Measurements from ENCODE around the gene CTDP1.
"Not testable (repeated sequence)": the region's sequence is repeated elsewhere in the genome, so short reads cannot be mapped to it uniquely, and the experiment has no call there.

CTDP1 gene

GRCh38 chr18:79747156-79747845, 67.7 kb downstream of the CTDP1 start:
- DNase-seq = no peak

GRCh38 chr18:79748321-79749180, 68.9 kb downstream of the CTDP1 start:
- no peak for DNase-seq

DNA sequence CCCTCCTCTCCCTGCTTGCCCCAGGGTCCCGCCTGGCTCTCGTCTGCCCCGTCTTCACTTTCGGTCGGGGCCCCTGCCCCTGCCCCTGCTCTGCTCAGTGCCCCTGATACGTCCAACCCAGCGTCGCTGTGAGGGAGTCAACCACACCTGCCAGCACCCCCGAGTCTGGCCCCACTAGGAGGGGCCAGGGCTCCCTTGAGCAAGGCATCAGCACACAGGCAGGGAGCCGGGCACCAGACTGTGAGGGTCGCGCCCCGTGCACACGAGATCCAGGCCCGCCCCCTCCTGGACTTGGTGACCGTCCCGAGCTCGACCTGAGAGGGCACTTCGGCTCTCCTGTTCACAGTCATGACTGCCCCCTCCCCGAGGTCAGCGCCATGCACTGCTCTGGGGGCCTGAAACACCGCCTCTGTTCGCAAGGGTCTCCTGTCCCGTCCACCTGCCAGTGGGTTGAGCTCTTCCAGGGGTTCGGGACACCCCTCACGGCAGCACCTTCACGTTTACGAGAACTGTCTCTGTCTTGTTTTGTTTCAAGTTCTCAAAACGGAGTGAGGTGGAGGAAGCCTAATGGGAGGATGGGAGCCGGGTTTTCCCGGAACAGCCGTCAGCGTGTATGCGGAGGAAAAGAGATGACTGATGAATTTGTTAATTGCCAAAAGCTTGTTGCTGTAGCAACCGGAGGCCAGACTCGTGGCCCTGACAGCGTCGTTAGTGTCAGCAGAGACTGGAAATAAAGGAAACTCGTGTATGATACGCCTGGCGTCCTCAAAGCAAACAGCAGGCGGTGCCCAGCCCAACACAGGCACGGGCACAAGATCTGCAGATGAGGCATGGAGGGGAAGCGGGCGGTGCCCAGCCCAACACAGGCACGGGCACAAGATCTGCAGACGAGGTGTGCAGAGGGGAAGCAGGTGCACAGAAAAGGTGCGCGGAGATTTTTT, 69.9 kb downstream of the CTDP1 start:
- no peak for DNase-seq

DNA sequence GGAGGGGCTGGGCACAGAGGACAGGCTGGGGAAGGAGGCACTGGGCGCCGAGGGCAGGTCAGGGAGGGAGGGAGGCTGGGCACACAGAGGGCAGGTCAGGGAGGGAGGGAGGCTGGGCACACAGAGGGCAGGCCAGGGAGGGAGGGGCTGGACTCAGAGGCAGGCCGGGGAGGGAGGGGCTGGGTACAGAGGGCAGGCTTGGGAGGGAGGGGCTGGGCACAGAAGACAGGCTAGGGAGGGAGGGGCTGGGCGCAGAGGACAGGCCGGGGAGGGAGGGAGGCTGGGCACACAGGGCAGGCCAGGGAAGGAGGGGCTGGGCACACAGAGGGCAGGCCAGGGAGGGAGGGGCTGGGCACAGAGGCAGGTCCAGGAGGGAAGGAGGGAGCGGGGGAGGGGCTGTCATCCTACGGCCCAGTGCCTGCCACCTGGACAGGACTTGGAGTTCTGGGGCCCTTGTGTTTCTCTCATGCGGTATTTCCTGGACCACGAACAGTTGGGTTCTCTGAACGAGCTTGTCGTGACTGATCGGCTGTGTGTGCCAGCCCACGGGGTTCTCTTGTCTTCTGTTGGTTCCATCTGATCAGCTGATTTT, 71.5 kb downstream of the CTDP1 start:
- DNase-seq = no peak

DNA sequence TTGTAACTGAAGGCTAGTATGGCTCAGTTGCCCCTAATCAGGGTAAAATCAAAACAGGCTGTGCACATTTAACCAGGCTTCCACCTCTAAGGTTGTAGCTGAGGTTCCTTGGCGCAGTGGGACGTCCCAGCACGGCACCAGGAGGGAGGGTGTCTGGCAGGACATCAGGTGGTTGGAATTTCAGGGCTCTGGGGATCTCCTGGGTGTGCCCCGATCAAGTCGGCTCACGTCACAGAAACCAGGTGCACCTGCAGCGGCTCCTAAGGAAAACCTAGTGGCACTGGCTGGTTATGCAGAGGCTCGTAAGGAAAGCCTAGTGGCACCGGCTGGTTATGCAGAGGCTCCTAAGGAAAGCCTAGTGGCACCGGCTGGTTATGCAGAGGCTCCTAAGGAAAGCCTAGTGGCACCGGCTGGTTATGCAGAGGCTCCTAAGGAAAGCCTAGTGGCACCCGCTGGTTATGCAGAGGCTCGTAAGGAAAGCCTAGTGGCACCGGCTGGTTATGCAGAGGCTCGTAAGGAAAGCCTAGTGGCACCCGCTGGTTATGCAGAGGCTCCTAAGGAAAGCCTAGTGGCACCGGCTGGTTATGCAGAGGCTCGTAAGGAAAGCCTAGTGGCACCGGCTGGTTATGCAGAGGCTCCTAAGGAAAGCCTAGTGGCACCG, 72.4 kb downstream of the CTDP1 start:
- not testable (repeated sequence) for DNase-seq

DNA sequence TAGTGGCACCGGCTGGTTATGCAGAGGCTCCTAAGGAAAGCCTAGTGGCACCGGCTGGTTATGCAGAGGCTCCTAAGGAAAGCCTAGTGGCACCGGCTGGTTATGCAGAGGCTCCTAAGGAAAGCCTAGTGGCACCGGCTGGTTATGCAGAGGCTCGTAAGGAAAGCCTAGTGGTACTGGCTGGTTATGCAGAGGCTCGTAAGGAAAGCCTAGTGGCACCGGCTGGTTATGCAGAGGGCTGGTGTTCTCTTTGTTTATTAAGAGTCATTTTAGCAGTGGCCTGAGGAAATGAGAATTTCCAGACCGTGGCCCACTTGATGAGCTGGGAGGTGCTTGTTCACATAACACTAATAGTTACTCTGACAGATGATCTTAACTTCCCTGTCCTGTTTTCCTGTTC, 73.3 kb downstream of the CTDP1 start:
- not testable (repeated sequence) for DNase-seq

GRCh38 chr18:79753391-79753851, 73.8 kb downstream of the CTDP1 start:
- no peak for DNase-seq

- no peak for DNase-seq
Measured at GRCh38 chr18:79754022-79754761, 74.6 kb downstream of the CTDP1 start.

DNA sequence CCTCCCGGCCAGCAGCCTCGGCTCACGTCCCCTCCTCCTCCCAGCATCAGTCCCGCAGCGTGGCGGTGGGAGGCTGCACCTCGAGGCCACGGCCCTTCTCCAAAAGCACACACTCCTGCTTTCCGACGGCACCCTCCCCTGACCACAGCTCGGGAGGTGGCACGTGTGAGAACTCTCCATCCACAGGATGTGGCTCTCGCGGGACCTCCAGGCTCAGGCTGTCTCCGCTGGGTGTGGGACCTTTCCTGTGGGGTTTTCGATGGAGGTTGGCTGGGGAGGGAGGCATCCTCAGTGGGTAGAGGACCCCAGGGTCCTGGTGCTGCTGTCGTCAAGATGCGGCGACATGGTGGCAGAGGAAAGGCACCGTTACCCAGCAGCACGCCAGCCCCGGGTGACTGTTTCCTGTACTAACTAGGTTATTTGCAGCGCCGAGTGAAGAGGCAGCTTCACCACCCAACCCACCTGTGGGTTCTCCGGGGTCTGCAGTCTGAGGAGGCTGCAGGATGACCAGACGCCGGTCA, 75.3 kb downstream of the CTDP1 start:
- no peak for DNase-seq

DNA sequence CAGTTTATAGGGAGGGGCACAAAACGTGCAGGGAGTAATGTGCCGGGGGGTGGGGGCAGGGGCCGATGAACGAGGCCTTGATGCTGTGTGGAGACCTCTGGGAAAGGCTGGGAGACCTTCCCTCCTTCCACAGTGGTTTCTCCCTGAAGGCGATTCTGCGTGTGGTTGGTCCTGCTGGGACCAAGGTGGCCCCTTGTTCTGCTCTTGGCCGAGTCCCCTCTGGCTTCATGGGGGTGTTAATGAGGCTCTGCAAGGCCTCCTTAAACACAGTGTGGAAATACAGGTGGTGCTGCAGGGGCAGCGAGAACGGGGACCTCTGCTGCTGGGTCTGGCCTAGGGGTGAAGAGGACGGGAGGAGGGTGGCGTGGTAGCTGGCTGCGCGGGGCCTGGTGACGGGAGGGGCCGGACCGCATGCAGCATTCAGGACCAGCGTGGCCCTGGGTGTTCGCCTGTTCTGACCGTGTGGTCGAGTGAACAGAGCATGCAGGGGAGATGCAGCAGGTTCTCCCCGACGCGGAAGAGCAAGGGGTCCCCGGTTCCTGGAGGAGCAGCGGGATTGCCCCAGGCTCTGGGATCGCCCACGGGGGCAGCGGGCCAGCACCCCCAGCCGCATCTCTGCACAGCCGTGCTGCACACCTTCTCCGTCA, 76.0 kb downstream of the CTDP1 start:
- DNase-seq = no peak

- DNase-seq = no peak
Measured at GRCh38 chr18:79756143-79756500, 76.5 kb downstream of the CTDP1 start.

- no peak for DNase-seq
Measured at GRCh38 chr18:79756826-79757225, 77.2 kb downstream of the CTDP1 start.

DNA sequence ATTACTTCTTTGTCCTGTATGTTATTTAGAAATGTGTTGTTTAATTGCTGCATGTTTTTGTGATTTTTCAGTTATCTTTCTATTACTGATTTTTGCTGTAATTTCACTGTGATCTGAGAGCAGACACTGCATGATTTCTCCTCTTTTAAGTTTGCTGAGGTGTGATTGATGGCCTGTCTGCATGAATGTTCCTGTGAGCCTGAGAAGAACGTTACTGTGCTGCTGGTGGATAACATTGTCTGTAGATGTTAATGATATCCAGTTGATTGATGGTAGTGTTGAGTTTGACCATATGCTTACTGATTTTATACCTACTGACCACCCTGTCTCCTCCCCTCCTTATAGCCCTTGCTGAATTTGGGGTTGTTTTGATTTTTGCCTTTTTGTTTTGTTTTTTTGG, 80.7 kb downstream of the CTDP1 start:
- DNase-seq = no peak

GRCh38 chr18:79760881-79761280, 81.3 kb downstream of the CTDP1 start:
- no peak for DNase-seq

GRCh38 chr18:79763407-79763806, 83.8 kb downstream of the CTDP1 start:
- no peak for DNase-seq

DNA sequence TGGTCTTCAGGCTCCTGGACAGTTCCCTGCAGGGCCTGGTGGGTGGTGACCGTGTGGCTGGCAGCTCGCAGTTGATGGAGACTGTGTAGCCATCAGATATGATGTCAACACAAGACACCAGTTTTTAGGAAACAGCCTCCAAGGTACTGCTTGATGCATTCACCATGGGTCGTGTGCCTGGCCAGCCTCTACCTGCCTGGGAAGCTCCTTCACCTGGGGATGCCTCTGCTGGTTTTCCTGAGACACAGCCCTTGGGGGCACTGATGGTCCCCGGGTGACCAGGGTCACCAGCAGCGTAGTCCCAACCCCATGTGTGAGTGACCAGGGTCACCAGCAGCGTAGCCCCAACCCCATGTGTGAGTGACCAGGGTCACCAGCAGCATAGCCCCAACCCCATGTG, 84.5 kb downstream of the CTDP1 start:
- DNase-seq = no peak

- no peak for DNase-seq
Measured at GRCh38 chr18:79765491-79766245, 86.1 kb downstream of the CTDP1 start.

DNA sequence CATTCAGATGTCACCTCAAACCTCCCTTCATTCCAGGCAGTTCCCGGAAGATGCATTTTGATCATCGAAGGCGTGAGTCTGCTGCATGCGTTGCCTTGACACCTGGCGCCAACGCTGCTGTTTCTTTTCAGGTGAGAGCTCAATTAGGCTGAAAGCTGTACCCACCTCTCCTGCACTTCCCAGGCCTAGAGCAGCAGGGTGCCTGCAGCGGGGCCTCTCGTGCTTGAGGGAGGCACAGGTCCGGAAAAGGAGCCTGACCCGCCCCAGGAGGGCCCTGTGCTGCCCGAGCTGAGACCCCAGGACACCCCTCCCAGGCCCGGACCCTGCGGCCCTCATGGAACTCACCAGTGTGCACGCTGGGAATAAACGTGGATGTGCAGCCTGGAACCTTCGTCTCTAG, 86.7 kb downstream of the CTDP1 start:
- no peak for DNase-seq

DNA sequence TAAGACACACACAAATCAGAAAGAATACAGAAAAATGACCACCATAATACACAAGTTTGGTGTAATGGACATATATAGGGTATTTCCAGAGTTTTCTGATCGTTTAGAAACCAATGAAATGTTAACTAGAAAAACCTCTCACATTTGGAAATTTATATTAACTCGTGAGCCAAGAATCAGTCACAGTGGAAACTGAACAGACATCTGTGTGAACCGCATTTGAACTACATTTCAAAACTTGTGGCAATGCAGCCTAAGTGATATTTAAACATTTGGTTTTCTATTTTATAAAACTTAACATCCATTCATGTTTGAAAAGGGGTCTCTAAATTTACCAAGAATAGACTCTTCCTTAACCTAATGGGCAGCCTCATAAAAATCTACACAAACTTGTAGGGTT, 89.1 kb downstream of the CTDP1 start:
- DNase-seq = no peak
